ENCODE results near the gene SLC38A1. TPM values are rescaled to one million over a fixed set of nuclear protein-coding genes. Genes with fewer than 3 reads are reported as not detected.

Gene SLC38A1
- polyA plus RNA-seq, 2 of the 4 experiments (the other 2 are of a cell fraction): 62.7 to 231 TPM

DNA sequence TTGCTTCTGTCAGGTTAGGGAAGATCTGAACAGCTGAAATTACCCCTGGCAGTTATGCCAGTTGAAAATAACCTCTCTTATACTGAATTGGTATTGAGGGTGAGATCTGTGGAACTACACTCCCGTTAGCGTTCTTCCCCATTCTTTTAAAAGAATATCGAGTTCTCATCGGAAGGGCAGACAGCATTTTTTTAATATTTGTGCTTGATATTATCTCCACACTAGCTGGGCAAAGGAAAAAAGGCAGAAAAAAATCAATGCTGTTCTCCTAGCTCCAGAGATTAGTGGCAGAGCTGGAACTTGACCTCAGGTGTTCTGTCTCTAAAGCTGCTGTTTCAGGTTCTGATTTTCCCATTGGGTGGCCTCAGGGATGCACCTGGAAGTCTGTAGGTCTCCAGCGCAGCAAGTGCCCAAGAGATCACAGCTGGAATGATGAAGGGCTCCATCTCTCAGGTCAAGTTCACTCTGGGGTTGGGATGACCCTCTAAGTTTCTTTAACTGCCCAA, 67.5 kb downstream of the SLC38A1 start:
- TF ChIP-seq, protein P1, sequence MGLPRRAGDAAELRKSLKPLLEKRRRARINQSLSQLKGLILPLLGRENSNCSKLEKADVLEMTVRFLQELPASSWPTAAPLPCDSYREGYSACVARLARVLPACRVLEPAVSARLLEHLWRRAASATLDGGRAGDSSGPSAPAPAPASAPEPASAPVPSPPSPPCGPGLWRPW (IDR thresholded peaks at IDR 0.05): no peak
- no peak for TF ChIP-seq POLR2A (IDR thresholded peaks at IDR 0.05; ENCODE audit: low read length)
- TF ChIP-seq EP300 (IDR thresholded peaks at IDR 0.05): no peak
- TF ChIP-seq HDAC2 (IDR thresholded peaks at IDR 0.05): no peak
- no peak for TF ChIP-seq CBX8 (IDR thresholded peaks at IDR 0.05)
- TF ChIP-seq, protein P2, sequence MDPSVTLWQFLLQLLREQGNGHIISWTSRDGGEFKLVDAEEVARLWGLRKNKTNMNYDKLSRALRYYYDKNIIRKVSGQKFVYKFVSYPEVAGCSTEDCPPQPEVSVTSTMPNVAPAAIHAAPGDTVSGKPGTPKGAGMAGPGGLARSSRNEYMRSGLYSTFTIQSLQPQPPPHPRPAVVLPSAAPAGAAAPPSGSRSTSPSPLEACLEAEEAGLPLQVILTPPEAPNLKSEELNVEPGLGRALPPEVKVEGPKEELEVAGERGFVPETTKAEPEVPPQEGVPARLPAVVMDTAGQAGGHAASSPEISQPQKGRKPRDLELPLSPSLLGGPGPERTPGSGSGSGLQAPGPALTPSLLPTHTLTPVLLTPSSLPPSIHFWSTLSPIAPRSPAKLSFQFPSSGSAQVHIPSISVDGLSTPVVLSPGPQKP (IDR thresholded peaks at IDR 0.05; ENCODE audit: low read depth, low read length): no peak
- TF ChIP-seq EHF (CRISPR knock-in tag; IDR thresholded peaks at IDR 0.05): no peak
- TF ChIP-seq MAZ (IDR thresholded peaks at IDR 0.05; ENCODE audit: borderline replicate concordance, low read depth, low read length): no peak
- TF ChIP-seq RFX5 (IDR thresholded peaks at IDR 0.05): no peak
- 94% methylated on average over 5 of the region's 5 CpGs for WGBS (ENCODE audit: missing lambda C conversion rate)
- ATAC-seq: no peak
- H3K4me1 ChIP-seq: no peaks in the 10 kb centered on the region
- POLR2A ChIA-PET: no interaction called here
- no peak overlapping the region for H3K27ac ChIP-seq
- H3K4me2 ChIP-seq: no peak overlapping the region
- FAIRE-seq: no peak
- no peak overlapping the region for H3K4me3 ChIP-seq
- DNase-seq (ENCODE audit: low read depth in 1 of 2, low spot score in 1 of 2): no peak
- CTCF ChIA-PET: no interaction called here
- peaks cover 6% of the 10 kb centered on the region; the same call in 1 of the 3 replicates for H3K9me3 ChIP-seq

DNA sequence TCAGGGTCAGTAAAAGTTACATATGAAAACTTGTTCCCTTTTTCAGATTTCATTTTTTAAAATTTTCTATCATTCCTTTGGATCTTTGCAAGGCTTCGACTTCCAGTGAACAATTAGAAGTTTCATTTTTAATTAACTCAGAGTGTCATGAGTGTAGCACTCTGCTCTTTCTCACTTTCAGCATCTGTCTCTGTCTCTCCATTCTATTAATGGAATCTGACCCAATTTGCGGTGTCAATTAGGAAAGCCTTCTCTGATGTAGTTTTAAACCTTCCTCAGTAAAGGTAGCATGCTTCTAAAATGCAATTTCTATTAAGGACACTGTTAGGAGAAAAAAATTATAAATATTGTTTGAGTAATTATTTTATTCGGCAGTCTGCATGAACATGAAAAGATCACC, 68.3 kb downstream of the SLC38A1 start:
- Histone ChIP-seq H3K9me3 (peaks cover 14% of the 10 kb centered on the region), H3K4me3 (no peak overlapping the region), H3K27ac (no peak overlapping the region), H3K4me1 (no peaks in the 10 kb centered on the region), H3K4me2 (no peak overlapping the region)
- 97% methylated on average over 3 of the region's 3 CpGs for WGBS (ENCODE audit: missing lambda C conversion rate)
- CTCF ChIA-PET: no interaction called here
- POLR2A ChIA-PET: interaction anchor here (1.2 kb wide), 1 partner anchor 68 kb away, joined by 3 read pairs; the partner anchor contains the start of gene SLC38A1
- DNase-seq (ENCODE audit: low read depth in 1 of 2, low spot score in 1 of 2) (no peak), ATAC-seq (no peak), FAIRE-seq (no peak)
- TF ChIP-seq, protein P3, sequence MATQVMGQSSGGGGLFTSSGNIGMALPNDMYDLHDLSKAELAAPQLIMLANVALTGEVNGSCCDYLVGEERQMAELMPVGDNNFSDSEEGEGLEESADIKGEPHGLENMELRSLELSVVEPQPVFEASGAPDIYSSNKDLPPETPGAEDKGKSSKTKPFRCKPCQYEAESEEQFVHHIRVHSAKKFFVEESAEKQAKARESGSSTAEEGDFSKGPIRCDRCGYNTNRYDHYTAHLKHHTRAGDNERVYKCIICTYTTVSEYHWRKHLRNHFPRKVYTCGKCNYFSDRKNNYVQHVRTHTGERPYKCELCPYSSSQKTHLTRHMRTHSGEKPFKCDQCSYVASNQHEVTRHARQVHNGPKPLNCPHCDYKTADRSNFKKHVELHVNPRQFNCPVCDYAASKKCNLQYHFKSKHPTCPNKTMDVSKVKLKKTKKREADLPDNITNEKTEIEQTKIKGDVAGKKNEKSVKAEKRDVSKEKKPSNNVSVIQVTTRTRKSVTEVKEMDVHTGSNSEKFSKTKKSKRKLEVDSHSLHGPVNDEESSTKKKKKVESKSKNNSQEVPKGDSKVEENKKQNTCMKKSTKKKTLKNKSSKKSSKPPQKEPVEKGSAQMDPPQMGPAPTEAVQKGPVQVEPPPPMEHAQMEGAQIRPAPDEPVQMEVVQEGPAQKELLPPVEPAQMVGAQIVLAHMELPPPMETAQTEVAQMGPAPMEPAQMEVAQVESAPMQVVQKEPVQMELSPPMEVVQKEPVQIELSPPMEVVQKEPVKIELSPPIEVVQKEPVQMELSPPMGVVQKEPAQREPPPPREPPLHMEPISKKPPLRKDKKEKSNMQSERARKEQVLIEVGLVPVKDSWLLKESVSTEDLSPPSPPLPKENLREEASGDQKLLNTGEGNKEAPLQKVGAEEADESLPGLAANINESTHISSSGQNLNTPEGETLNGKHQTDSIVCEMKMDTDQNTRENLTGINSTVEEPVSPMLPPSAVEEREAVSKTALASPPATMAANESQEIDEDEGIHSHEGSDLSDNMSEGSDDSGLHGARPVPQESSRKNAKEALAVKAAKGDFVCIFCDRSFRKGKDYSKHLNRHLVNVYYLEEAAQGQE (IDR thresholded peaks at IDR 0.05): no peak
- TF ChIP-seq CHD4 (IDR thresholded peaks at IDR 0.05; ENCODE audit: borderline replicate concordance) (no peak), CHD2 (IDR thresholded peaks at IDR 0.05; ENCODE audit: low read length, partially characterized antibody) (no peak), CEBPB (IDR thresholded peaks at IDR 0.05) (no peak), RNF2 (IDR thresholded peaks at IDR 0.05; ENCODE audit: borderline replicate concordance, low read depth) (no peak), FOXS1 (CRISPR knock-in tag; IDR thresholded peaks at IDR 0.05) (no peak), HEYL (CRISPR knock-in tag; IDR thresholded peaks at IDR 0.05) (no peak), ZSCAN20 (CRISPR knock-in tag; IDR thresholded peaks at IDR 0.05) (no peak), JUN (IDR thresholded peaks at IDR 0.05) (no peak), NPAS2 (CRISPR knock-in tag; IDR thresholded peaks at IDR 0.05; ENCODE audit: borderline replicate concordance) (no peak), FOSB (CRISPR knock-in tag; IDR thresholded peaks at IDR 0.05) (no peak), HDAC2 (IDR thresholded peaks at IDR 0.05) (no peak), RARB (CRISPR knock-in tag; IDR thresholded peaks at IDR 0.05) (no peak)
- TF ChIP-seq, protein P4, sequence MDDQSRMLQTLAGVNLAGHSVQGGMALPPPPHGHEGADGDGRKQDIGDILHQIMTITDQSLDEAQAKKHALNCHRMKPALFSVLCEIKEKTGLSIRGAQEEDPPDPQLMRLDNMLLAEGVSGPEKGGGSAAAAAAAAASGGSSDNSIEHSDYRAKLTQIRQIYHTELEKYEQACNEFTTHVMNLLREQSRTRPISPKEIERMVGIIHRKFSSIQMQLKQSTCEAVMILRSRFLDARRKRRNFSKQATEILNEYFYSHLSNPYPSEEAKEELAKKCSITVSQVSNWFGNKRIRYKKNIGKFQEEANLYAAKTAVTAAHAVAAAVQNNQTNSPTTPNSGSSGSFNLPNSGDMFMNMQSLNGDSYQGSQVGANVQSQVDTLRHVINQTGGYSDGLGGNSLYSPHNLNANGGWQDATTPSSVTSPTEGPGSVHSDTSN (IDR thresholded peaks at IDR 0.05): no peak
- TF ChIP-seq, protein P2 (IDR thresholded peaks at IDR 0.05; ENCODE audit: low read depth, low read length): no peak
- TF ChIP-seq, protein P5, sequence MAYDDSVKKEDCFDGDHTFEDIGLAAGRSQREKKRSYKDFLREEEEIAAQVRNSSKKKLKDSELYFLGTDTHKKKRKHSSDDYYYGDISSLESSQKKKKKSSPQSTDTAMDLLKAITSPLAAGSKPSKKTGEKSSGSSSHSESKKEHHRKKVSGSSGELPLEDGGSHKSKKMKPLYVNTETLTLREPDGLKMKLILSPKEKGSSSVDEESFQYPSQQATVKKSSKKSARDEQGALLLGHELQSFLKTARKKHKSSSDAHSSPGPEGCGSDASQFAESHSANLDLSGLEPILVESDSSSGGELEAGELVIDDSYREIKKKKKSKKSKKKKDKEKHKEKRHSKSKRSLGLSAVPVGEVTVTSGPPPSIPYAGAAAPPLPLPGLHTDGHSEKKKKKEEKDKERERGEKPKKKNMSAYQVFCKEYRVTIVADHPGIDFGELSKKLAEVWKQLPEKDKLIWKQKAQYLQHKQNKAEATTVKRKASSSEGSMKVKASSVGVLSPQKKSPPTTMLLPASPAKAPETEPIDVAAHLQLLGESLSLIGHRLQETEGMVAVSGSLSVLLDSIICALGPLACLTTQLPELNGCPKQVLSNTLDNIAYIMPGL (CRISPR knock-in tag; IDR thresholded peaks at IDR 0.05; ENCODE audit: borderline replicate concordance): no peak
